WI38 (cell line): ENCODE measurements around the gene CUL7.
"Not testable (repeated sequence)": the region's sequence is repeated elsewhere in the genome, so short reads cannot be mapped to it uniquely, and the experiment has no call there.

Experiments used
- H3K4me3 ChIP-seq: 2 replicates; pipeline ENCODE4 v1.5.1; 2011; ENCODE audit warnings: low read depth, mild to moderate bottlenecking, control low read depth, low read length
- CTCF ChIP-seq: IDR thresholded peaks from 2 replicates; pipeline ENCODE4 v1.5.1; 2012; ENCODE audit warnings: low read depth, mild to moderate bottlenecking, control low read depth, low read length

The CUL7 gene

GRCh38 chr6:43054206-43054943 is 724 bp upstream of the CUL7 start:
- TF ChIP-seq CTCF, result no peak
- H3K4me3 ChIP-seq, result peak overlapping the region; percentile 74

DNA sequence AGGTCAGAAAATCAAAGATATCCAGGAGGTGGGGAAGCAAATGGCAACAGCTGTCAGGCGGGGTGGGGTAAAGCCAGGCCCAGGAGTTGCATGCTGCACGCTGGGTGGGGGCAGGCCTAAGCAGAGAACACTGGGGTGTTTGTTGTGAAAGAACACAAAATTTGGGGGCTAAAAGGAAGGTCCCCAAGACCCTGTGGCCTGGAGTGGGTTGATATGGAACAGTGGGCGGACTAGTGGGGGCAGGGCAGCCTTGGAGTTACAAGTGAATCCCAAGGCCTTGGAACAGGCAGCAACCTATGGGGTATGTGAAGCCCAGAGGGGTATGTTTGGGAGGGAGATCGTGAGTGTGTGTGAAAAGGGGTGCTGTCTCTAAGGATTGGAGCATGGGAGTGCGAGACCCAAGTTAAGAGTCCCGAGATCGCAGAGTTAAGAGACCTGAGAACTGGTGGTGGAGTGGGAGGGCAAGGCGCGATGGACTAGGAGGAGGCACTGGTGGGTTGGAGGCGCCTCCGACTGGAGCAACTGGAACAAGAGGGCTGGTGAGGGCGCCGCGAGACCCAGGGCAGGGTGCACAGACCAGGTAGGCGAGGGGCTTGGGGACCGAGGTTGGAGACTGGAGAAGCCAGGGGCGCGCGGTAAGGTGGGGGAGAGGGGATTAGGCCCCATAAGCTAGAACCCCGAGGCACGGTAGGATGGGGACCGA is 658 bp downstream of the CUL7 start:
- peak overlapping the region; percentile 74 for H3K4me3 ChIP-seq
- no peak for TF ChIP-seq CTCF

DNA sequence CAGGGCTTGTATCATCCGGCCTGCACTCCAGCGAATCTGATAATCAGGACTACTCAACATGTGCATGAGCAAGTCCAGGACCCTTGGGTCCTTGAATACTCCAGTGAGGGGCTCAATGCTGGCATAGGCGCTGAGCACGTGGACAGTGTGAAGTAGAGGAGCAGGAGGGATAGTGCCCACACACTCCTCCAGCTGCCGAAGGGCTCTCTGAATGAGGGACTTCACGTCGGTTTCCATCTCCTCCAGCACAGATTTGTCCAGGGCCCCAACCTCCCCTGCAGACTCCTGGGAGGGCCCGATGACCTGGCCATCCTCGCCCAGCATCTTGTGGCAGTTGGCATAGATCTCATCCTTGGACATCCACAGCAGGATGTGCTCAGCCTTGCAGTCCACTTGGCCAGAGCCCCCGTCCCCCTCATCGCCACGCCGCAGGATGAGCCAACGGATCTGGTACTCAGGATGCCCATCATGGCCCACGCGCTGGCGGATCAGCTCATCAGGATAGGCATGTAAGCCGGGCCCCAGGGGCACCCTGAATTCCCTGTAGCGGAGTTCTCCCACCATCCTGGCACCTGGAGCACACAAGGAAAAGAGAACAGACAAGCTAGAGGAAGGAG is 1.3 kb downstream of the CUL7 start:
- no peak for TF ChIP-seq CTCF
- H3K4me3 ChIP-seq, result peak overlapping the region; percentile 74

GRCh38 chr6:43050981-43051380 is 2.7 kb downstream of the CUL7 start:
- H3K4me3 ChIP-seq, result no peak overlapping the region
- no peak for TF ChIP-seq CTCF

DNA sequence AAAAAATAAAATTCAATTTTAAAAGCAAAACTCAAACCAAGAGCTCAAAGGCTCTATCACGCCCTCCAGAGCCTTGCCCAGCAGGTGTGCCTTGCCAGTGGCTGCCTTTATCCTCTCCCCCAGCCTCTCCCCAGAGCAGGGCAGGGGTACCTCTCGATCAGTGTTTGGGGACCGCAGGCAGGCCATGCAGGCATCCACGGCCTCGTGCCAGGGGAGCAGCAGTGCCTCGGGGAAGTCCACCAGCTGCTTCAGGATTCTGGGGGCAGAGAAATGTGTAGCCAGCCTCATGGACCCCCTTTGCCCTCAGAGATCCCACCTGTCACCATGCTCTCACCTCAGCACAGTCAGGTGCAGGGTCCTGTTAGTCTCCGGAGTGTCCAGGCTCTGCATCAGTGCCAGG is 5.7 kb downstream of the CUL7 start:
- TF ChIP-seq CTCF, result no peak
- H3K4me3 ChIP-seq, result no peak overlapping the region

DNA sequence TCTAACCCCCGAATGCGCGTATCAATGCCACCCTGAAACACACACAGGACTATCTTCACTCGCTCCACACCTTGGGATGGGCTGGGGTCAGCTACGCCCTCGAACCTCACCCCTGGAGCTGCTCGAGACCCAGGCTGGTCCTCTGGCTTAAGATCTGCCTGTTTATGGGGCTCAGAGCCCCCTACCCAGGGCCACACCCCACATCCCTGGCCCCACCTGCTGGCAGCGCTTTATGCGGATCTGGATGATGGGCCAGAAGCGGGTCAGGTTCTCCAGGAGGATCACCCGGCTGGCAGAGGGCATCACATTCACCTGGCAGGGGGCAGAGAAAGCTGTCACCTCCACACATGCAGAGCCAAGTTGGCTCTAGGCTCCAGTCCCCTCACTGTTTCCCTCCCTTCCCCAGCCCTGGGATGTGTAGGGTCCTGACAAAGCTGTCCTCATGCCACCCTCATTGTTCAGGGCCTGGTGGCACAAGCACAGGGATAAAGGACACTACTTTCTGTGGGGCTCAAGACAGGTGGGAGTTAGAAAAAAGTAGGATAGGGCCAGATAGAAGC is 8.2 kb downstream of the CUL7 start:
- no peak for TF ChIP-seq CTCF
- H3K4me3 ChIP-seq, result no peak overlapping the region

DNA sequence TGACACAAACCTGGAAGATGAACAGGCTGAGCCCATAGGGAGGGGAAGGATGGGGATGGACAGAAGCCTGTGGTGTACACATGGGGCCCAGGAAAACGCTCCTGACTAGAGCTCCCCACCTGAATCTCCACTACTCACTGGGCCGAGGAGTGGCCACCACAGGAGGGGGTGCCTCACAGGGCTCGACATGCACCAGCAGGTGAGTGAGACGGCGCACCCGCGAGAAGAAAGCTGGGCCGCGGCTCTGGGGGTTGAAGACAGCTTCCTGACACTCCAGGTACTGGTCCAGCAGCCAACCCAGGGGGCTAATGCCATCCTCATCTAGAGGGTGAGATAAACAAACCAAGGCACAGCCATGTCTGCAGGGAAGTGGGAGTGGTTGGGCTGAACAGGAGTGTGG is 10.3 kb downstream of the CUL7 start:
- H3K4me3 ChIP-seq, result no peak overlapping the region
- TF ChIP-seq CTCF, result no peak

- not testable (repeated sequence) for H3K4me3 ChIP-seq
Observed at GRCh38 chr6:43041475-43041874, 12.2 kb downstream of the CUL7 start.
